ENCODE results near the gene MAP3K15. TPM values are rescaled to one million over a fixed set of nuclear protein-coding genes. Genes with fewer than 3 reads are reported as not detected.
A peak's percentile ranks its signal among the peaks of the same experiment; 100 is the strongest.

MAP3K15 gene
- total RNA-seq (under 1 TPM in 1 of 2 donors, not detected in 1; 0.16 TPM), polyA plus RNA-seq (under 1 TPM in 1 of 2 donors, not detected in 1; 0.33 TPM)
- long read RNA-seq, donor 1, partial matches to known transcripts: 0 of 2 reads
- long read RNA-seq, donor 1, other reads (novel, unspliced or antisense): 2 of 2 reads
- long read RNA-seq, donor 2, partial matches to known transcripts: 0 of 1 reads
- long read RNA-seq, donor 2, other reads (novel, unspliced or antisense): 1 of 1 reads

GRCh38 chrX:19514791-19515614 is at the start of gene MAP3K15:
TSS of gene MAP3K15 (minus strand) at chrX:19515508. CDS start at chrX:19515261, 247 bp downstream.
- Histone ChIP-seq H3K36me3 (ENCODE audit: control insufficient read depth in 1 of 2, insufficient read depth in 2 of 2, low read length in 1 of 2) (no peaks in the 10 kb centered on the region), H3K4me1 (ENCODE audit: control insufficient read depth in 1 of 2, insufficient read depth in 2 of 2, low read length in 2 of 2) (no peaks in the 10 kb centered on the region), H3K27me3 (ENCODE audit: control insufficient read depth in 1 of 2, insufficient read depth in 2 of 2, low read length in 1 of 2) (no peaks in the 10 kb centered on the region), H3K27ac (ENCODE audit: low read depth in 1 of 2, low read length in 2 of 2) (no peak within 1 kb of the TSS), H3K9me3 (ENCODE audit: control insufficient read depth, low read length) (no peaks in the 10 kb centered on the region), H3K4me3 (ENCODE audit: low read length in 2 of 2) (peak within 1 kb of the TSS in 1 of 2 donors; percentile 1)
- peak; percentile 36 for ATAC-seq (ENCODE audit: low FRiP score)
- WGBS, 2 donors: 2 to 34% methylated on average over 75 to 96 of the region's 100 CpGs
- no peak for DNase-seq
- intact Hi-C loops (cut with DNase I): no loop called here

- Histone ChIP-seq H3K4me1 (ENCODE audit: control insufficient read depth in 1 of 2, insufficient read depth in 2 of 2, low read length in 2 of 2) (no peaks in the 10 kb centered on the region), H3K9me3 (ENCODE audit: control insufficient read depth, low read length) (no peaks in the 10 kb centered on the region), H3K36me3 (ENCODE audit: control insufficient read depth in 1 of 2, insufficient read depth in 2 of 2, low read length in 1 of 2) (no peaks in the 10 kb centered on the region), H3K4me3 (ENCODE audit: low read length in 2 of 2) (no peak overlapping the region), H3K27ac (ENCODE audit: low read depth in 1 of 2, low read length in 2 of 2) (no peak overlapping the region), H3K27me3 (ENCODE audit: control insufficient read depth in 1 of 2, insufficient read depth in 2 of 2, low read length in 1 of 2) (no peaks in the 10 kb centered on the region)
- 61 to 78% methylated on average over 1 of the region's 1 CpG for WGBS, 2 donors
- no peak for ATAC-seq (ENCODE audit: low FRiP score)
- DNase-seq: no peak
- intact Hi-C loops (cut with DNase I): no loop called here
Observed at GRCh38 chrX:19564606-19565005, 49.3 kb upstream of the MAP3K15 start.

GRCh38 chrX:19563746-19564145 is 48.4 kb upstream of the MAP3K15 start:
- H3K27me3 ChIP-seq (ENCODE audit: control insufficient read depth in 1 of 2, insufficient read depth in 2 of 2, low read length in 1 of 2): no peaks in the 10 kb centered on the region
- no peak for ATAC-seq (ENCODE audit: low FRiP score)
- no peak overlapping the region for H3K4me3 ChIP-seq (ENCODE audit: low read length in 2 of 2)
- no peaks in the 10 kb centered on the region for H3K4me1 ChIP-seq (ENCODE audit: control insufficient read depth in 1 of 2, insufficient read depth in 2 of 2, low read length in 2 of 2)
- whole genome bisulfite sequencing, 2 donors: 84 to 93% methylated on average over 6 of the region's 6 CpGs
- H3K27ac ChIP-seq (ENCODE audit: low read depth in 1 of 2, low read length in 2 of 2): no peak overlapping the region
- no peak for DNase-seq
- intact Hi-C loops (cut with DNase I): no loop called here
- H3K9me3 ChIP-seq (ENCODE audit: control insufficient read depth, low read length): no peaks in the 10 kb centered on the region
- H3K36me3 ChIP-seq (ENCODE audit: control insufficient read depth in 1 of 2, insufficient read depth in 2 of 2, low read length in 1 of 2): no peaks in the 10 kb centered on the region

GRCh38 chrX:19563327-19563726 is 48.0 kb upstream of the MAP3K15 start:
- intact Hi-C loops (cut with DNase I): no loop called here
- no peak overlapping the region for H3K4me3 ChIP-seq (ENCODE audit: low read length in 2 of 2)
- no peaks in the 10 kb centered on the region for H3K4me1 ChIP-seq (ENCODE audit: control insufficient read depth in 1 of 2, insufficient read depth in 2 of 2, low read length in 2 of 2)
- no peaks in the 10 kb centered on the region for H3K27me3 ChIP-seq (ENCODE audit: control insufficient read depth in 1 of 2, insufficient read depth in 2 of 2, low read length in 1 of 2)
- DNase-seq (no peak), ATAC-seq (ENCODE audit: low FRiP score) (no peak)
- H3K27ac ChIP-seq (ENCODE audit: low read depth in 1 of 2, low read length in 2 of 2): no peak overlapping the region
- WGBS, 2 donors: 74 to 91% methylated on average over 10 of the region's 10 CpGs
- no peaks in the 10 kb centered on the region for H3K9me3 ChIP-seq (ENCODE audit: control insufficient read depth, low read length)
- no peaks in the 10 kb centered on the region for H3K36me3 ChIP-seq (ENCODE audit: control insufficient read depth in 1 of 2, insufficient read depth in 2 of 2, low read length in 1 of 2)

GRCh38 chrX:19560611-19561010 is 45.3 kb upstream of the MAP3K15 start:
- no peak overlapping the region for H3K27ac ChIP-seq (ENCODE audit: low read depth in 1 of 2, low read length in 2 of 2)
- no peaks in the 10 kb centered on the region for H3K27me3 ChIP-seq (ENCODE audit: control insufficient read depth in 1 of 2, insufficient read depth in 2 of 2, low read length in 1 of 2)
- H3K4me3 ChIP-seq (ENCODE audit: low read length in 2 of 2): no peak overlapping the region

GRCh38 chrX:19557822-19558221 is 42.5 kb upstream of the MAP3K15 start:
- DNase-seq (no peak), ATAC-seq (ENCODE audit: low FRiP score) (no peak)
- intact Hi-C loops (cut with DNase I): no loop called here
- Histone ChIP-seq H3K36me3 (ENCODE audit: control insufficient read depth in 1 of 2, insufficient read depth in 2 of 2, low read length in 1 of 2) (no peaks in the 10 kb centered on the region), H3K27me3 (ENCODE audit: control insufficient read depth in 1 of 2, insufficient read depth in 2 of 2, low read length in 1 of 2) (no peaks in the 10 kb centered on the region), H3K4me3 (ENCODE audit: low read length in 2 of 2) (no peak overlapping the region), H3K4me1 (ENCODE audit: control insufficient read depth in 1 of 2, insufficient read depth in 2 of 2, low read length in 2 of 2) (no peaks in the 10 kb centered on the region), H3K27ac (ENCODE audit: low read depth in 1 of 2, low read length in 2 of 2) (no peak overlapping the region), H3K9me3 (ENCODE audit: control insufficient read depth, low read length) (no peaks in the 10 kb centered on the region)
- WGBS, 2 donors: 75 to 92% methylated on average over 2 of the region's 2 CpGs

More at GRCh38 chrX:19560611-19561010, 45.3 kb upstream of the MAP3K15 start:
- ATAC-seq (ENCODE audit: low FRiP score) (no peak), DNase-seq (no peak)
- no peaks in the 10 kb centered on the region for H3K36me3 ChIP-seq (ENCODE audit: control insufficient read depth in 1 of 2, insufficient read depth in 2 of 2, low read length in 1 of 2)
- WGBS, 2 donors: 60 to 98% methylated on average over 1 of the region's 1 CpG
- no peaks in the 10 kb centered on the region for H3K9me3 ChIP-seq (ENCODE audit: control insufficient read depth, low read length)
- H3K4me1 ChIP-seq (ENCODE audit: control insufficient read depth in 1 of 2, insufficient read depth in 2 of 2, low read length in 2 of 2): no peaks in the 10 kb centered on the region
- intact Hi-C loops (cut with DNase I): no loop called here

- no peak for DNase-seq
- intact Hi-C loops (cut with DNase I): no loop called here
- H3K4me3 ChIP-seq (ENCODE audit: low read length in 2 of 2): no peak overlapping the region
- H3K27me3 ChIP-seq (ENCODE audit: control insufficient read depth in 1 of 2, insufficient read depth in 2 of 2, low read length in 1 of 2): no peaks in the 10 kb centered on the region
- no peaks in the 10 kb centered on the region for H3K36me3 ChIP-seq (ENCODE audit: control insufficient read depth in 1 of 2, insufficient read depth in 2 of 2, low read length in 1 of 2)
- ATAC-seq (ENCODE audit: low FRiP score): no peak
- WGBS, 2 donors: 84 to 95% methylated on average over 4 of the region's 4 CpGs
- no peak overlapping the region for H3K27ac ChIP-seq (ENCODE audit: low read depth in 1 of 2, low read length in 2 of 2)
- no peaks in the 10 kb centered on the region for H3K9me3 ChIP-seq (ENCODE audit: control insufficient read depth, low read length)
- no peaks in the 10 kb centered on the region for H3K4me1 ChIP-seq (ENCODE audit: control insufficient read depth in 1 of 2, insufficient read depth in 2 of 2, low read length in 2 of 2)
Observed at GRCh38 chrX:19556202-19556601, 40.9 kb upstream of the MAP3K15 start.

- 63 to 81% methylated on average over 5 of the region's 5 CpGs for WGBS, 2 donors
- H3K27me3 ChIP-seq (ENCODE audit: control insufficient read depth in 1 of 2, insufficient read depth in 2 of 2, low read length in 1 of 2): no peaks in the 10 kb centered on the region
- no peaks in the 10 kb centered on the region for H3K36me3 ChIP-seq (ENCODE audit: control insufficient read depth in 1 of 2, insufficient read depth in 2 of 2, low read length in 1 of 2)
- DNase-seq: no peak
- no peaks in the 10 kb centered on the region for H3K9me3 ChIP-seq (ENCODE audit: control insufficient read depth, low read length)
- no peak for ATAC-seq (ENCODE audit: low FRiP score)
- no peak overlapping the region for H3K4me3 ChIP-seq (ENCODE audit: low read length in 2 of 2)
- H3K27ac ChIP-seq (ENCODE audit: low read depth in 1 of 2, low read length in 2 of 2): no peak overlapping the region
- no peaks in the 10 kb centered on the region for H3K4me1 ChIP-seq (ENCODE audit: control insufficient read depth in 1 of 2, insufficient read depth in 2 of 2, low read length in 2 of 2)
- intact Hi-C loops (cut with DNase I): no loop called here
Observed at GRCh38 chrX:19555683-19556082, 40.4 kb upstream of the MAP3K15 start.

- no peak for ATAC-seq (ENCODE audit: low FRiP score)
- WGBS, 2 donors: 70 to 76% methylated on average over 5 of the region's 5 CpGs
- no peak for DNase-seq
- Histone ChIP-seq H3K4me1 (ENCODE audit: control insufficient read depth in 1 of 2, insufficient read depth in 2 of 2, low read length in 2 of 2) (no peaks in the 10 kb centered on the region), H3K36me3 (ENCODE audit: control insufficient read depth in 1 of 2, insufficient read depth in 2 of 2, low read length in 1 of 2) (no peaks in the 10 kb centered on the region), H3K9me3 (ENCODE audit: control insufficient read depth, low read length) (no peaks in the 10 kb centered on the region), H3K27me3 (ENCODE audit: control insufficient read depth in 1 of 2, insufficient read depth in 2 of 2, low read length in 1 of 2) (no peaks in the 10 kb centered on the region), H3K4me3 (ENCODE audit: low read length in 2 of 2) (no peak overlapping the region), H3K27ac (ENCODE audit: low read depth in 1 of 2, low read length in 2 of 2) (no peak overlapping the region)
- intact Hi-C loops (cut with DNase I): no loop called here
Observed at GRCh38 chrX:19555236-19555635, 39.9 kb upstream of the MAP3K15 start.
